Neural cell (in vitro differentiated cells): ENCODE data around the gene LZTR1.

Source experiments
- POLR2AphosphoS5 ChIP-seq: IDR thresholded peaks from 2 replicates; pipeline ENCODE4 v1.6.1; 2012
- RAD21 ChIP-seq: fragments of 450-650 bp; conservative IDR thresholded peaks from 2 replicates; pipeline ENCODE4 v1.6.1; 2014; ENCODE audit warnings: antibody characterized with exemption, mild to moderate bottlenecking, moderate library complexity
- REST ChIP-seq: IDR thresholded peaks from 2 replicates; pipeline ENCODE4 v1.6.1; 2012; ENCODE audit warnings: borderline replicate concordance
- TF ChIP-seq, protein P1 (sequence below): fragments of 450-650 bp; IDR thresholded peaks from 2 replicates; pipeline ENCODE4 v1.5.1; 2014; ENCODE audit warnings: antibody characterized with exemption, mild to moderate bottlenecking, moderate library complexity; ENCODE audit not compliant: poor library complexity, severe bottlenecking

DNA sequence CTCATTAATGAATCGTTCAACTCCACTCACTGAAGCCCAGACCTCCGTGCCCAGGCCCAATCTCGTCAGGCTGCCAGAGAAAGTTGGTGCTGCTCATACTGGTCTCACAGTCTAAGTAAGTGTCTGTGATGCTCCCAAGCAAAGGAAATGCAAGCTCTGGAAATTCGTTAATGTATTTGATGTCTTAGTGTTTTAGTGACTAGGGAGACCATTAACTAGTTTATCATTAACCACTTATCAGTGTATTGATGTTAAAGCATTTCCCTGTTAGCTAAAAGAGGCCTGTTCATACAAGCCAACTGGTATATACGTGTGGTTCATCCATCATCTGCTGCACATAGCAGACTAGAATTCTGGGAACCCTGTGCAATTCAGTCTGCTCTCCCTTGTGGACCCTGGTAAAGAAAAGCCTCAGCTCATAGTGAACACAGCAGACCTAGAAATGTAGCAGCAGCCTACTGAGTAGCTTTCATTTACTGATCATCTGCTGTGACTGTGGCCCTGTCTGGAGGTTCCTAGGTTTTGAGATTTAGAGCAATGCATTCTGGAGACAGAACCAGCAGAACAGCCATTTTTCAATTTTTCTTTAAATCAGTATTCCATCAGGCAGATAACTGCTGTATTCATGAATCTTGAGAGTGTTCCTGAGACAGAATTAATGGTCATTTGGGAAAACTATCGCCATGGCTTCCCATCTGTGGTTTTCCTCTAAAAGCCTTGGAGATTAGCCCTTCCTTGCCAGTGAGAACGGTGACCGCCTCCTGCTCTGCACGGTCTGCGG is 30.8 kb upstream of the LZTR1 start:
- TF ChIP-seq, protein P1, sequence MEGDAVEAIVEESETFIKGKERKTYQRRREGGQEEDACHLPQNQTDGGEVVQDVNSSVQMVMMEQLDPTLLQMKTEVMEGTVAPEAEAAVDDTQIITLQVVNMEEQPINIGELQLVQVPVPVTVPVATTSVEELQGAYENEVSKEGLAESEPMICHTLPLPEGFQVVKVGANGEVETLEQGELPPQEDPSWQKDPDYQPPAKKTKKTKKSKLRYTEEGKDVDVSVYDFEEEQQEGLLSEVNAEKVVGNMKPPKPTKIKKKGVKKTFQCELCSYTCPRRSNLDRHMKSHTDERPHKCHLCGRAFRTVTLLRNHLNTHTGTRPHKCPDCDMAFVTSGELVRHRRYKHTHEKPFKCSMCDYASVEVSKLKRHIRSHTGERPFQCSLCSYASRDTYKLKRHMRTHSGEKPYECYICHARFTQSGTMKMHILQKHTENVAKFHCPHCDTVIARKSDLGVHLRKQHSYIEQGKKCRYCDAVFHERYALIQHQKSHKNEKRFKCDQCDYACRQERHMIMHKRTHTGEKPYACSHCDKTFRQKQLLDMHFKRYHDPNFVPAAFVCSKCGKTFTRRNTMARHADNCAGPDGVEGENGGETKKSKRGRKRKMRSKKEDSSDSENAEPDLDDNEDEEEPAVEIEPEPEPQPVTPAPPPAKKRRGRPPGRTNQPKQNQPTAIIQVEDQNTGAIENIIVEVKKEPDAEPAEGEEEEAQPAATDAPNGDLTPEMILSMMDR, result no peak
- TF ChIP-seq REST, result no peak
- no peak for TF ChIP-seq POLR2AphosphoS5
- TF ChIP-seq RAD21, result no peak
